Thoracic aorta (tissue), 2 donors: Measurements from ENCODE around the gene CAND1. TPM values are rescaled to one million over a fixed set of nuclear protein-coding genes. Genes with fewer than 3 reads are reported as not detected.

Experiments
- ATAC-seq: fragments of 150-250 bp; one replicate; pipeline ENCODE4 v1.8.0; 2017; ENCODE audit warnings: low read depth; ENCODE audit not compliant: insufficient number of reproducible peaks, low FRiP score
- DNase-seq: peaks from one replicate; pipeline ENCODE4 v3.0.0-alpha.2; 2020; ENCODE audit warnings: low spot score
- H3K27ac ChIP-seq, 2 donors: fragments of 200-600 bp; sonication (generic); 1 replicate in 1 of 2; 2 replicates in 1 of 2; pipeline ENCODE4 v1.5.1; 2016; ENCODE audit warnings: mild to moderate bottlenecking in 2 of 2, moderate library complexity in 2 of 2
- H3K27me3 ChIP-seq: fragments of 200-600 bp; sonication (generic); replicated peaks from 2 replicates; pipeline ENCODE4 v1.6.0; 2016; ENCODE audit warnings: mild to moderate bottlenecking; ENCODE audit not compliant: insufficient read depth
- H3K36me3 ChIP-seq: fragments of 200-600 bp; sonication (generic); one replicate; pipeline ENCODE4 v1.5.1; 2016
- H3K4me1 ChIP-seq, 2 donors: fragments of 200-600 bp; sonication (generic); 1 replicate in 1 of 2; 2 replicates in 1 of 2; pipeline versions ENCODE4 v1.5.1 to v1.6.0; 2016; ENCODE audit warnings: low read depth in 2 of 2, mild to moderate bottlenecking in 1 of 2; ENCODE audit not compliant: control insufficient read depth in 1 of 2
- H3K4me3 ChIP-seq: fragments of 200-600 bp; sonication (generic); 2 replicates; pipeline ENCODE4 v1.5.1; 2016; ENCODE audit warnings: mild to moderate bottlenecking
- H3K9me3 ChIP-seq: fragments of 200-600 bp; sonication (generic); 2 replicates; pipeline ENCODE4 v1.5.1; 2016
- CTCF ChIP-seq: fragments of 200-600 bp; sonication (generic); IDR thresholded peaks from one replicate; pipeline ENCODE4 v1.5.1; 2019; ENCODE audit warnings: antibody characterized with exemption
- total RNA-seq, 2 donors: library from RNA; depleted of rRNA; stranded (reverse); fragments of >200 nt; gene quantifications; one replicate each; pipeline versions ENCODE4 v1.1.0 to v1.2.3, GENCODE V29; 2016

The CAND1 gene
- total RNA-seq, 2 donors from 2014 or later, result 42.1 to 77.0 TPM

GRCh38 chr12:67319936-67320335 lies 50.8 kb downstream of the CAND1 start:
- Histone ChIP-seq H3K4me3 (no peak overlapping the region), H3K4me1 (no peaks in the 10 kb centered on the region), H3K9me3 (no peaks in the 10 kb centered on the region), H3K27me3 (no peaks in the 10 kb centered on the region), H3K27ac (no peak overlapping the region), H3K36me3 (no peaks in the 10 kb centered on the region)
- DNase-seq (no peak), ATAC-seq (no peak)
- no peak for TF ChIP-seq CTCF

- no peaks in the 10 kb centered on the region for H3K36me3 ChIP-seq
- no peak overlapping the region for H3K4me3 ChIP-seq
- H3K9me3 ChIP-seq, result no peaks in the 10 kb centered on the region
- no peak for ATAC-seq
- H3K4me1 ChIP-seq, result no peaks in the 10 kb centered on the region
- no peak overlapping the region for H3K27ac ChIP-seq
- no peak for DNase-seq
- TF ChIP-seq CTCF, result no peak
- H3K27me3 ChIP-seq, result no peaks in the 10 kb centered on the region
Measured at GRCh38 chr12:67320614-67321295, 51.6 kb downstream of the CAND1 start.

GRCh38 chr12:67322580-67322979 lies 53.4 kb downstream of the CAND1 start:
- DNase-seq, result no peak
- ATAC-seq, result no peak
- TF ChIP-seq CTCF, result no peak
- no peaks in the 10 kb centered on the region for H3K36me3 ChIP-seq
- H3K4me1 ChIP-seq, result no peaks in the 10 kb centered on the region
- no peak overlapping the region for H3K27ac ChIP-seq
- H3K27me3 ChIP-seq, result no peaks in the 10 kb centered on the region
- no peak overlapping the region for H3K4me3 ChIP-seq
- H3K9me3 ChIP-seq, result no peaks in the 10 kb centered on the region

- DNase-seq (no peak), ATAC-seq (no peak)
- H3K27ac ChIP-seq, result no peak overlapping the region
- H3K27me3 ChIP-seq, result no peaks in the 10 kb centered on the region
- no peaks in the 10 kb centered on the region for H3K36me3 ChIP-seq
- no peak overlapping the region for H3K4me3 ChIP-seq
- no peaks in the 10 kb centered on the region for H3K9me3 ChIP-seq
- TF ChIP-seq CTCF, result no peak
- no peaks in the 10 kb centered on the region for H3K4me1 ChIP-seq
Measured at GRCh38 chr12:67323007-67323406, 53.8 kb downstream of the CAND1 start.

- H3K4me3 ChIP-seq, result no peak overlapping the region
- no peak for TF ChIP-seq CTCF
Measured at GRCh38 chr12:67326637-67327036, 57.5 kb downstream of the CAND1 start.

More at GRCh38 chr12:67326637-67327036, 57.5 kb downstream of the CAND1 start:
- DNase-seq (no peak), ATAC-seq (no peak)
- Histone ChIP-seq H3K27ac (no peak overlapping the region), H3K4me1 (no peaks in the 10 kb centered on the region), H3K9me3 (no peaks in the 10 kb centered on the region), H3K27me3 (no peaks in the 10 kb centered on the region), H3K36me3 (no peaks in the 10 kb centered on the region)
